GM19193 (cell line): ENCODE measurements around the gene PATL2.

ENCODE experiments used
- POLR2A ChIP-seq: IDR thresholded peaks from 4 replicates; pipeline ENCODE4 v1.6.1; 2011; ENCODE audit not compliant: insufficient read depth, insufficient read length; ENCODE audit errors: extremely low read depth

The PATL2 gene

GRCh38 chr15:44710236-44711095 lies 657 bp downstream of the PATL2 start:
- TF ChIP-seq POLR2A: peak; percentile 59

DNA sequence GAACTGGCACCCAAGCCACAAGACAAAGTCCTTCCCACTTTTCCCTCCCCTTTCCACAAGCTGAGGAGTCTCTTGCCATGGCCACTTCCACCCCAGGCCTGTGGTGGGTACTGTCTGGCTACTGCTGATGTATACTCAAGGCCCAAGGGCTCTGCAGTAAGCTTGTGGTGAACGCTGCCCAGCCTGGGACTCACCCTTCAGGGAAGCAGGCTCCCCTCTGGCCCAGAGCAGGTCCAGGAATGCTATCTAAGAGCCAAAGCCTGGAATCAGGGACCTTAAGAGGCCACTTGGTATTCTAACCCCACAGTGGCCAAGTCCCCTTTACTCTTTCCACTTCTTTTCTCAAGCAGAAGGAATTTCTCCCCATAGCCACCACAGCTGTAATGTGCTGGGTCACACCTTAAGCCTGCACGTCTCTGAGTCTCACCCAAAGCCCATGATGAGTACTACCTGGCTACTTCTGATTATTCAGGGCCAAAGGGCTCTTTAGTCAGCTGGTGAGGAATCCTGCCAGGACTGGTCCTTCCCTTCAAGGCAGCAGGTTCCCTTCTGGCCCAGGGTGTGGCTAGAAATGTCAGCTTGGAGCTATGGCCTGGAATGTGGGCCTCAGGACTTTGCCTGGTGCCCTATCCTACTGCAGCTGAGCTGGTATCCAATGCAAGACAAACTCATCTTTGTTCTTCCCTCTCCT lies 4.0 kb downstream of the PATL2 start:
- no peak for TF ChIP-seq POLR2A

GRCh38 chr15:44706401-44706800 lies 4.7 kb downstream of the PATL2 start:
- TF ChIP-seq POLR2A: no peak

GRCh38 chr15:44705986-44706385 lies 5.1 kb downstream of the PATL2 start:
- TF ChIP-seq POLR2A: no peak

DNA sequence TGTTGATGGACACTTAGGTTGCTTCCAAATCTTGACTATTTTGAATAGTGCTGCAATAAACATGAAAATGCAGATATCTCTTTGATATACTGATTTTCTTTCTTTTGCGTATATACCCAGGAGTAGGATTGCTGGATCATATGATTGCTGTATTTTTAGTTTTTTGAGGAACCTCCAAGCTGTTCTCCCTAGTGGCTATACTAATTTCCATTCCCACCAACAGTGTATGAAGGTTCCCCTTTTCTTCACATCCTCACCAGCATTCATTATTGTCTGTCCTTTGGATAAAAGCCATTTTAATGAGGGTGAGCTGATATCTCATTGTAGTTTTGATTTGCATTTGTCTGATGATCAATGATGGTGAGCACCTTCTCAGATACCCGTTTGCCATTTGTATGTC lies 12.5 kb downstream of the PATL2 start:
- no peak for TF ChIP-seq POLR2A

- no peak for TF ChIP-seq POLR2A
These were observed 14.1 kb downstream of the PATL2 start for GRCh38 chr15:44697014-44697413.

- TF ChIP-seq POLR2A: no peak
These were observed 15.8 kb downstream of the PATL2 start for GRCh38 chr15:44695294-44695693.

DNA sequence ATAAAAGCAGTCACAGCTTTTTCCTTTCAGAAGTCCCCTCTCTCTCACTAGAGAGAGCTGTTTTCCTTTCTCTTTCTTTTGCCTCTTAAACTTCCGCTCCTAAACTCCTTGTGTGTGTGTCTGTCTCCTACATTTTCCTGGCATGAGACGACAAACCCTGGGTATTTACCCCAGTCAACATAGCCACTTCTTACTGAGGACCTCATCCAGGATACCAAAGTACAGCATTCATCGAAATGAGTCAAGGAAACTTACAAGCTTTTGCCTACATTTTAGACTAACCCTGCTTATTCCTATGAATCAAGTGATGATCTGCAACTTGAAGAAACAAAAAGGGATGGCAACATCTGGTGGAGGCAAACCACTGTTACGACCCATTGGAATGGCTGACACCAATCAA lies 16.7 kb downstream of the PATL2 start:
- TF ChIP-seq POLR2A: no peak

- TF ChIP-seq POLR2A: no peak
These were observed 18.5 kb downstream of the PATL2 start for GRCh38 chr15:44692659-44693058.

DNA sequence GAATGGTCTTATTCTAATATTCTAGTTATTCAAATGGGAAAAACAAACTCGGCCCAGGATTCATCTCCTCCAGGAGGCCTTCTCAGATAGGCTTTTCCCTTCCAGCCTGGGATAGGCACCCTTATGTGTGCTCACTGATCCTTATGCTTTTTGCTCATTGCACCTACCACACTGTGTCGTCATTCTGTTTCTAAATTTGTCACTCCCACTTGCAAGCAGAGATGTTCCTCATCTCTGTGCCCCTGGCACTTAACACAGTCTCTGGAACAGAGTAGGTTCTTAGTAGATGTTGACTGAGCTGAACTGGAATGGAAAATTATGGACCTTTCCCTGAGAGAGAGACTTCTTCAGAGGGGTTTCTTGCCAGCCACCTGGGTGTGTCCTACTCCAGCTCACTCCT lies 28.9 kb downstream of the PATL2 start:
- TF ChIP-seq POLR2A: no peak

GRCh38 chr15:44676676-44677075 lies 34.4 kb downstream of the PATL2 start:
- TF ChIP-seq POLR2A: peak; percentile 51

- TF ChIP-seq POLR2A: no peak
These were observed 35.2 kb downstream of the PATL2 start for GRCh38 chr15:44675911-44676310.

DNA sequence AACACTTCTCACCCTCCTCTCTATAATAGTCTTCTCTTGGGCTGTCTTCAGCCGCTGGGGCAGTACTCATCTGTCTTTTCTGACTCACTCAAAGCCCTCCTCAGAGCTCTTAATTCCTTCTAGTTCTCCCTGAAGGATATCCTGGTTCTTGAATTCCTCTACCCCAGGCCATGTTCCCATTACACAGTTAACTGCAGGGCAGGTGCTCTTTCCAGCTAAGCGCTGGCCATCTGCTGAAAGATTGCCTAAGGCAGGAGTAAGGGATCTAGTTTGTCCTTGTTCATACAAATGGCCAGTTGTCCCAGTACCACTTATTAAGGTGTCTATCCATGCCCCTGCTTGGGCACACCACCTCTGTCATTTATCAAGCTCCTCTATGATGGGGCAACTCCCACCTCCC lies 37.5 kb downstream of the PATL2 start:
- no peak for TF ChIP-seq POLR2A

- no peak for TF ChIP-seq POLR2A
These were observed 40.8 kb downstream of the PATL2 start for GRCh38 chr15:44670087-44670950.

DNA sequence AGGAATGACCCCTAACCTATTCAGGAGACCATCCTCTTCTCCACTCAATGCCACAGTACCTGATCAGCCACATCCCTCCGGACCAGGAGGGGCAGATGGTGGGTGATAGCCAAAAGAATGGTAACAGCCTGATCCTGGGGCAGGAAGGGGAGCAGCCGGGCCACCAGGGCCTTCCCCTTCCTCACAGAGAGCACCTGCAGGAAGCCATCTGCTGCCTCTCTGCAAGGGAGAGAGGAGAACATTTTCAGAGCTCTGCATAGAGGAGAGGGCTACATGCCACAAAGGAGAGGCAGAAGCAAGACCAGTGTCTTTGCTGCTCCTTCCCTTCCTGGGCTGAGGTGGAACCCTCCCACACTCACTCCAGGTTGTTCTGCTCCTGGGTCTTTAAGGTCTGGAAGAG lies 42.2 kb downstream of the PATL2 start:
- no peak for TF ChIP-seq POLR2A
